ENCODE measurements around the gene NTN1.

- TF ChIP-seq, protein P1, sequence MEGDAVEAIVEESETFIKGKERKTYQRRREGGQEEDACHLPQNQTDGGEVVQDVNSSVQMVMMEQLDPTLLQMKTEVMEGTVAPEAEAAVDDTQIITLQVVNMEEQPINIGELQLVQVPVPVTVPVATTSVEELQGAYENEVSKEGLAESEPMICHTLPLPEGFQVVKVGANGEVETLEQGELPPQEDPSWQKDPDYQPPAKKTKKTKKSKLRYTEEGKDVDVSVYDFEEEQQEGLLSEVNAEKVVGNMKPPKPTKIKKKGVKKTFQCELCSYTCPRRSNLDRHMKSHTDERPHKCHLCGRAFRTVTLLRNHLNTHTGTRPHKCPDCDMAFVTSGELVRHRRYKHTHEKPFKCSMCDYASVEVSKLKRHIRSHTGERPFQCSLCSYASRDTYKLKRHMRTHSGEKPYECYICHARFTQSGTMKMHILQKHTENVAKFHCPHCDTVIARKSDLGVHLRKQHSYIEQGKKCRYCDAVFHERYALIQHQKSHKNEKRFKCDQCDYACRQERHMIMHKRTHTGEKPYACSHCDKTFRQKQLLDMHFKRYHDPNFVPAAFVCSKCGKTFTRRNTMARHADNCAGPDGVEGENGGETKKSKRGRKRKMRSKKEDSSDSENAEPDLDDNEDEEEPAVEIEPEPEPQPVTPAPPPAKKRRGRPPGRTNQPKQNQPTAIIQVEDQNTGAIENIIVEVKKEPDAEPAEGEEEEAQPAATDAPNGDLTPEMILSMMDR (IDR thresholded peaks at IDR 0.05; ENCODE audit: poor library complexity, severe bottlenecking), result no peak
- TF ChIP-seq POLR2AphosphoS5 (IDR thresholded peaks at IDR 0.05) (no peak), TAF1 (IDR thresholded peaks at IDR 0.05; ENCODE audit: low read depth) (no peak), EZH2 (IDR thresholded peaks at IDR 0.05; ENCODE audit: borderline replicate concordance, insufficient read depth, low read length, poor library complexity, severe bottlenecking) (no peak), MXI1 (conservative IDR thresholded peaks at IDR 0.05; ENCODE audit: poor library complexity, severe bottlenecking) (no peak)
These were observed 217.3 kb downstream of the NTN1 start for GRCh38 chr17:9238340-9239245.

Data from neural cell (in vitro differentiated cells).